H1 (cell line): Measurements from ENCODE around the gene STK32A. TPM values are rescaled to one million over a fixed set of nuclear protein-coding genes. Genes with fewer than 3 reads are reported as not detected.

Source experiments
- CTCF ChIA-PET: fragments of 300-600 bp; sonication (Branson Sonifier 250); formaldehyde crosslinking; loops from one replicate; lab custom pipeline; 2021; ENCODE audit not compliant: partially characterized antibody; lab: Charles Lee
- POLR2A ChIA-PET: fragments of 300-600 bp; sonication (Branson Sonifier 250); formaldehyde crosslinking; loops from one replicate; lab custom pipeline; 2021; ENCODE audit warnings: inconsistent platforms; ENCODE audit not compliant: partially characterized antibody; lab: Charles Lee
- DNase-seq, 2 experiments: peaks; one replicate each; pipeline versions ENCODE4 v3.0.0 to v3.0.0-alpha.2; 2010 to 2022; ENCODE audit warnings: low spot score in 2 of 2, low read depth in 1 of 2, mixed read lengths in 1 of 2
- FAIRE-seq: peaks from 2 replicates; lab custom pipeline; 2011; peaks lifted over from hg19 to GRCh38; lab: Jason Lieb, UNC
- H2AFZ ChIP-seq: 2 replicates; pipeline ENCODE4 v1.8.1; 2012; ENCODE audit warnings: low read length, inconsistent platforms
- H2AK5ac ChIP-seq: 2 replicates; pipeline ENCODE4 v1.6.1; 2013; ENCODE audit warnings: low read depth, low read length
- H2BK120ac ChIP-seq: replicated peaks from 2 replicates; pipeline ENCODE3; 2013; ENCODE audit warnings: low read depth, low read length, inconsistent platforms
- H2BK12ac ChIP-seq: 2 replicates; pipeline ENCODE4 v1.6.1; 2013; ENCODE audit warnings: low read depth, low read length
- H2BK15ac ChIP-seq: 2 replicates; pipeline ENCODE4 v1.6.1; 2013; ENCODE audit warnings: low read length
- H2BK20ac ChIP-seq: 2 replicates; pipeline ENCODE4 v1.6.1; 2013; ENCODE audit warnings: low read length
- H2BK5ac ChIP-seq: 2 replicates; pipeline ENCODE4 v1.6.1; 2013; ENCODE audit warnings: low read depth, low read length
- H3K14ac ChIP-seq: 2 replicates; pipeline ENCODE4 v1.6.1; 2013; ENCODE audit warnings: inconsistent platforms; ENCODE audit not compliant: insufficient read length
- H3K18ac ChIP-seq: 2 replicates; pipeline ENCODE4 v1.6.1; 2013; ENCODE audit warnings: low read length; ENCODE audit errors: extremely low read depth
- H3K23ac ChIP-seq: 2 replicates; pipeline ENCODE4 v1.6.1; 2013; ENCODE audit warnings: inconsistent platforms; ENCODE audit not compliant: insufficient read length
- H3K23me2 ChIP-seq: 2 replicates; pipeline ENCODE4 v1.6.1; 2013; ENCODE audit warnings: low read depth, low read length
- H3K27ac ChIP-seq: 2 replicates; pipeline ENCODE4 v1.6.1; 2011; ENCODE audit warnings: low read depth, low read length, inconsistent platforms
- H3K27me3 ChIP-seq, 4 experiments: replicated peaks in 1 of 4; 1 replicate in 1 of 4; 2 replicates in 3 of 4; pipeline versions ENCODE4 v1.6.1 to v1.8.1; 2011 to 2013; ENCODE audit warnings: low read length in 3 of 4, mild to moderate bottlenecking in 3 of 4, inconsistent platforms in 2 of 4, mixed read lengths in 2 of 4, moderate library complexity in 1 of 4; ENCODE audit not compliant: control insufficient read depth in 3 of 4, insufficient read depth in 3 of 4; ENCODE audit errors: extremely low read depth in 1 of 4
- H3K36me3 ChIP-seq, 4 experiments: 2 replicates each; pipeline versions ENCODE4 v1.6.1 to v1.8.1; 2011 to 2013; ENCODE audit warnings: mild to moderate bottlenecking in 4 of 4, low read length in 3 of 4, moderate library complexity in 2 of 4, control low read depth in 1 of 4, inconsistent platforms in 1 of 4; ENCODE audit not compliant: insufficient read depth in 4 of 4, control insufficient read depth in 2 of 4
- H3K4ac ChIP-seq: replicated peaks from 2 replicates; pipeline ENCODE3; 2013; ENCODE audit warnings: low read length, low read depth, mixed read lengths, inconsistent platforms; ENCODE audit not compliant: insufficient read length
- H3K4me1 ChIP-seq, 4 experiments: replicated peaks in 1 of 4; 1 replicate in 1 of 4; 2 replicates in 3 of 4; pipeline versions ENCODE4 v1.6.1 to v1.8.1; 2011 to 2013; ENCODE audit warnings: low read length in 3 of 4, inconsistent platforms in 2 of 4, mixed read lengths in 1 of 4; ENCODE audit not compliant: insufficient read depth in 4 of 4, control insufficient read depth in 3 of 4
- H3K4me2 ChIP-seq, 2 experiments: 2 replicates each; pipeline versions ENCODE4 v1.6.1 to v1.8.1; 2011 to 2013; ENCODE audit warnings: low read depth in 2 of 2, low read length in 2 of 2, control low read depth in 1 of 2, inconsistent platforms in 1 of 2, mild to moderate bottlenecking in 1 of 2; ENCODE audit not compliant: insufficient read depth in 1 of 2
- H3K4me3 ChIP-seq, 4 experiments: fragments of 200-600, 300-600 bp in 1 of 4; sonication (generic), shearing (Covaris generic), sonication (Bioruptor Twin) in 1 of 4; 2 replicates each; pipeline versions ENCODE4 v1.5.1 to v1.8.1; 2011 to 2016; ENCODE audit warnings: low read length in 4 of 4, low read depth in 3 of 4, control low read depth in 2 of 4, inconsistent platforms in 2 of 4, mild to moderate bottlenecking in 2 of 4, mixed read lengths in 1 of 4, moderate library complexity in 1 of 4; ENCODE audit not compliant: insufficient read depth in 2 of 4; ENCODE audit errors: extremely low read depth in 1 of 4
- H3K56ac ChIP-seq: replicated peaks from 2 replicates; pipeline ENCODE3; 2013; ENCODE audit warnings: low read depth, mild to moderate bottlenecking, mixed read lengths, low read length, inconsistent platforms; ENCODE audit not compliant: insufficient read length
- H3K79me1 ChIP-seq: 2 replicates; pipeline ENCODE4 v1.6.1; 2013; ENCODE audit warnings: low read depth, low read length, control low read depth
- H3K79me2 ChIP-seq, 2 experiments: 2 replicates each; pipeline versions ENCODE4 v1.6.1 to v1.8.1; 2012 to 2013; ENCODE audit warnings: low read length in 2 of 2, mild to moderate bottlenecking in 2 of 2, inconsistent platforms in 1 of 2; ENCODE audit not compliant: insufficient read depth in 2 of 2, control insufficient read depth in 1 of 2
- H3K9ac ChIP-seq, 4 experiments: replicated peaks in 1 of 4; 1 replicate in 1 of 4; 2 replicates in 3 of 4; pipeline versions ENCODE4 v1.6.1 to v1.8.1; 2011 to 2013; ENCODE audit warnings: low read depth in 3 of 4, low read length in 3 of 4, control low read depth in 2 of 4, mild to moderate bottlenecking in 2 of 4, moderate library complexity in 2 of 4, inconsistent platforms in 1 of 4; ENCODE audit errors: extremely low read depth in 1 of 4
- H3K9me3 ChIP-seq, 2 experiments: 2 replicates each; pipeline versions ENCODE4 v1.6.1 to v1.8.1; 2012 to 2013; ENCODE audit warnings: mild to moderate bottlenecking in 2 of 2, moderate library complexity in 2 of 2, control low read depth in 1 of 2, inconsistent platforms in 1 of 2, low read depth in 1 of 2, low read length in 1 of 2, mixed read lengths in 1 of 2; ENCODE audit not compliant: insufficient read depth in 2 of 2
- H4K20me1 ChIP-seq, 2 experiments: replicated peaks in 1 of 2; 2 replicates each; pipeline versions ENCODE3 to v1.8.1; 2011 to 2013; ENCODE audit warnings: inconsistent platforms in 2 of 2, low read length in 2 of 2, mild to moderate bottlenecking in 1 of 2; ENCODE audit not compliant: insufficient read depth in 2 of 2, control insufficient read depth in 1 of 2
- H4K5ac ChIP-seq: 2 replicates; pipeline ENCODE4 v1.6.1; 2013; ENCODE audit warnings: low read length, low read depth, mixed read lengths, inconsistent platforms; ENCODE audit not compliant: insufficient read length
- H4K8ac ChIP-seq: 2 replicates; pipeline ENCODE4 v1.8.0; 2013; ENCODE audit warnings: mild to moderate bottlenecking, moderate library complexity, low read length, inconsistent platforms; ENCODE audit not compliant: insufficient read depth; ENCODE audit errors: extremely low read depth
- H4K91ac ChIP-seq: replicated peaks from 2 replicates; pipeline ENCODE3; 2013; ENCODE audit warnings: low read length, mixed read lengths, inconsistent platforms; ENCODE audit not compliant: insufficient read length
- CEBPB ChIP-seq: IDR thresholded peaks from 2 replicates; pipeline ENCODE4 v1.6.1; 2012; ENCODE audit warnings: low read depth, low read length
- CTBP2 ChIP-seq: IDR thresholded peaks from 2 replicates; pipeline ENCODE4 v1.7.0; 2011; ENCODE audit warnings: borderline replicate concordance, mild to moderate bottlenecking, moderate library complexity, mixed read lengths, low read length; ENCODE audit not compliant: insufficient read depth, insufficient read length
- GTF2F1 ChIP-seq: IDR thresholded peaks from 2 replicates; pipeline ENCODE4 v1.6.1; 2012; ENCODE audit warnings: low read depth, low read length, improper control_type of control experiment, borderline replicate concordance
- JUN ChIP-seq: IDR thresholded peaks from 2 replicates; pipeline ENCODE4 v1.6.1; 2011; ENCODE audit warnings: low read depth, mild to moderate bottlenecking, improper control_type of control experiment, low read length
- KDM4A ChIP-seq: IDR thresholded peaks from one replicate; pipeline ENCODE4 v1.7.1; 2012; ENCODE audit warnings: low read depth, mild to moderate bottlenecking, moderate library complexity, low read length, inconsistent platforms; ENCODE audit not compliant: severe bottlenecking
- PHF8 ChIP-seq: fragments of 200-600 bp; sonication (generic); conservative IDR thresholded peaks from 2 replicates; pipeline ENCODE4 v1.7.1; 2012; ENCODE audit warnings: low read depth, mild to moderate bottlenecking, inconsistent platforms, low read length, moderate library complexity
- POLR2A ChIP-seq, 2 experiments: IDR thresholded peaks; 1 replicate in 1 of 2; 2 replicates in 1 of 2; pipeline ENCODE4 v1.6.1; 2011; ENCODE audit warnings: low read depth in 2 of 2, low read length in 2 of 2, mild to moderate bottlenecking in 2 of 2; ENCODE audit errors: control extremely low read depth in 1 of 2
- SRF ChIP-seq: IDR thresholded peaks from 2 replicates; pipeline ENCODE4 v1.6.1; 2011; ENCODE audit warnings: mild to moderate bottlenecking, low read depth, low read length, moderate library complexity
- TEAD4 ChIP-seq: IDR thresholded peaks from 2 replicates; pipeline ENCODE4 v1.6.1; 2012; ENCODE audit warnings: low read depth, low read length, inconsistent platforms, mixed read lengths
- YY1 ChIP-seq: IDR thresholded peaks from 2 replicates; pipeline ENCODE4 v1.6.1; 2011; ENCODE audit warnings: low read depth, mild to moderate bottlenecking, low read length
- WGBS, 2 experiments: shearing (Covaris generic) in 1 of 2; methylation state at CpG; one replicate each; pipeline versions ENCODE4 v1.1.6 to v1.1.7; 2013 to 2015; ENCODE audit warnings: low lambda C conversion rate in 2 of 2, mixed read lengths in 2 of 2, inconsistent platforms in 1 of 2, low coverage in 1 of 2, missing lambda C conversion rate in 1 of 2; ENCODE audit not compliant: insufficient replicate concordance in 2 of 2, insufficient coverage in 1 of 2, insufficient read length in 1 of 2; ENCODE audit errors: extremely low coverage in 1 of 2, missing lambda C conversion rate in 1 of 2; 5-methylcytosine and 5-hydroxymethylcytosine counted together
- polyA plus RNA-seq, 7 experiments: library from polyadenylated mRNA; depleted of rRNA in 3 of 7; stranded (reverse) in 5 of 7; unstranded in 2 of 7; fragments of >200 nt in 5 of 7; fragments of 200-250 nt in 2 of 7; gene quantifications; 1 replicate in 5 of 7; 2 replicates in 1 of 7; 4 replicates in 1 of 7; pipeline versions ENCODE4 v1.2.1 to v1.2.3, GENCODE V29; 2011 to 2013; ENCODE audit warnings: missing spikeins in 2 of 7, mixed read lengths in 2 of 7
- total RNA-seq: library from RNA; stranded (reverse); fragmentation: NEBNext Ultra II Directional; extraction: Animal tissue kit (Norgen Biotek cat#: 25700); gene quantifications from 2 replicates; pipeline ENCODE4 v1.2.1, GENCODE V29; 2021
- TF ChIP-seq, protein P1 (sequence below), 3 experiments: IDR thresholded peaks; 1 replicate in 2 of 3; 2 replicates in 1 of 3; pipeline versions ENCODE4 v1.5.1 to v1.6.1; 2011; ENCODE audit warnings: low read length in 3 of 3, mild to moderate bottlenecking in 3 of 3, inconsistent platforms in 2 of 3, low read depth in 1 of 3, moderate library complexity in 1 of 3; ENCODE audit not compliant: insufficient read depth in 1 of 3; ENCODE audit errors: control extremely low read depth in 1 of 3

STK32A gene
- total and polyA plus RNA-seq, 2 of the 8 experiments (the other 6 are each of a cell fraction or from before 2014, with no cell fraction given) = 1.3 to 2.5 TPM

DNA sequence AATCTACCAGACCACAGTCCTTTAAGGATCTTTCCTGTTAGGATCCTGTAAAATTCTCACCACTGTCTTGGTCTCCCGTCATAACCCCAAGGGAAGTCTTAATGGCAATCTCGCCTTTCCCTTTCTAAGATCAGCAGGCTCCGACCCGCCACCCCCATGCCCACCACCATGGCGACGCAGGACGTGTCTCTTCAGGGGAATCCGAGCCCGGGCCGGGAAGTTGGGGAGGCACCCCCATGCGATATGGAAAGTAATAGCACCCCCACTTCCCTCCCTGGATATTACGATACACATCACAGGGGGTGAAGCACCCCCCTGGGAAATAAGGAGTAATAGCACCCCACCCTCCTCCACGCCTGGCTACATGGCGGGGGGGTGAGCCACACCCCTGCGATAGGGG lies 8.3 kb upstream of the STK32A start:
- WGBS, 2 experiments = 89% methylated on average over 12 of the region's 15 CpGs; no CpG with 5 or more reads in 1 of the 2 experiments
- no peak overlapping the region for H3K4me2 ChIP-seq
- H3K36me3 ChIP-seq = no peaks in the 10 kb centered on the region
- no peak overlapping the region for H3K4me3 ChIP-seq
- ChIA-PET CTCF (interaction anchor here (0.8 to 3.8 kb wide), 5 partner anchors 47 to 165 kb away, joined by 3 to 94 read pairs (median 3); no protein-coding TSS in a partner anchor), POLR2A (no interaction called here)
- H3K4ac ChIP-seq = no peak overlapping the region
- no peak overlapping the region for H2AK5ac ChIP-seq
- H3K27me3 ChIP-seq = 0 out of 7 replicates have a peak, but pooled peaks cover 0 to 4% (median 0%) of the 10 kb centered on the region in 4 experiments
- H4K91ac ChIP-seq = no peak overlapping the region
- H3K79me1 ChIP-seq = no peaks in the 10 kb centered on the region
- H2BK5ac ChIP-seq = no peak overlapping the region
- no peak overlapping the region for H3K27ac ChIP-seq
- no peaks in the 10 kb centered on the region for H3K23me2 ChIP-seq
- H2BK120ac ChIP-seq = no peak overlapping the region
- H2BK20ac ChIP-seq = no peak overlapping the region
- H3K23ac ChIP-seq = no peak overlapping the region
- FAIRE-seq (no peak), DNase-seq (no peak)
- peaks cover 0 to 2% (median 0%) of the 10 kb centered on the region in 4 experiments; a peak in 4 of 7 replicates for H3K4me1 ChIP-seq
- no peak overlapping the region for H4K8ac ChIP-seq
- H3K9ac ChIP-seq = no peak overlapping the region
- no peaks in the 10 kb centered on the region for H3K9me3 ChIP-seq
- no peaks in the 10 kb centered on the region for H4K20me1 ChIP-seq
- no peak overlapping the region for H3K14ac ChIP-seq
- H3K18ac ChIP-seq = no peak overlapping the region
- no peak overlapping the region for H2BK12ac ChIP-seq
- no peak overlapping the region for H4K5ac ChIP-seq
- no peak overlapping the region for H3K56ac ChIP-seq
- H3K79me2 ChIP-seq = no peaks in the 10 kb centered on the region
- H2BK15ac ChIP-seq = no peak overlapping the region
- no peak overlapping the region for H2AFZ ChIP-seq
- TF ChIP-seq, protein P1, sequence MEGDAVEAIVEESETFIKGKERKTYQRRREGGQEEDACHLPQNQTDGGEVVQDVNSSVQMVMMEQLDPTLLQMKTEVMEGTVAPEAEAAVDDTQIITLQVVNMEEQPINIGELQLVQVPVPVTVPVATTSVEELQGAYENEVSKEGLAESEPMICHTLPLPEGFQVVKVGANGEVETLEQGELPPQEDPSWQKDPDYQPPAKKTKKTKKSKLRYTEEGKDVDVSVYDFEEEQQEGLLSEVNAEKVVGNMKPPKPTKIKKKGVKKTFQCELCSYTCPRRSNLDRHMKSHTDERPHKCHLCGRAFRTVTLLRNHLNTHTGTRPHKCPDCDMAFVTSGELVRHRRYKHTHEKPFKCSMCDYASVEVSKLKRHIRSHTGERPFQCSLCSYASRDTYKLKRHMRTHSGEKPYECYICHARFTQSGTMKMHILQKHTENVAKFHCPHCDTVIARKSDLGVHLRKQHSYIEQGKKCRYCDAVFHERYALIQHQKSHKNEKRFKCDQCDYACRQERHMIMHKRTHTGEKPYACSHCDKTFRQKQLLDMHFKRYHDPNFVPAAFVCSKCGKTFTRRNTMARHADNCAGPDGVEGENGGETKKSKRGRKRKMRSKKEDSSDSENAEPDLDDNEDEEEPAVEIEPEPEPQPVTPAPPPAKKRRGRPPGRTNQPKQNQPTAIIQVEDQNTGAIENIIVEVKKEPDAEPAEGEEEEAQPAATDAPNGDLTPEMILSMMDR (IDR thresholded peaks at IDR 0.05; ENCODE audit: control extremely low read depth in 1 of 3, insufficient read depth in 1 of 3, low read depth in 1 of 3, low read length in 3 of 3) = no peak
- no peak for TF ChIP-seq POLR2A (IDR thresholded peaks at IDR 0.05; ENCODE audit: control extremely low read depth in 1 of 2, low read depth in 2 of 2, low read length in 2 of 2)
- TF ChIP-seq KDM4A = no peak
- no peak for TF ChIP-seq PHF8
- no peak for TF ChIP-seq YY1
- no peak for TF ChIP-seq GTF2F1
- TF ChIP-seq JUN = no peak
- TF ChIP-seq TEAD4 = no peak
- no peak for TF ChIP-seq SRF
- TF ChIP-seq CEBPB = no peak
- TF ChIP-seq CTBP2 = no peak
